ENCODE results near the gene ATE1.
A peak's percentile ranks its signal among the peaks of the same experiment; 100 is the strongest.

Gene ATE1

DNA sequence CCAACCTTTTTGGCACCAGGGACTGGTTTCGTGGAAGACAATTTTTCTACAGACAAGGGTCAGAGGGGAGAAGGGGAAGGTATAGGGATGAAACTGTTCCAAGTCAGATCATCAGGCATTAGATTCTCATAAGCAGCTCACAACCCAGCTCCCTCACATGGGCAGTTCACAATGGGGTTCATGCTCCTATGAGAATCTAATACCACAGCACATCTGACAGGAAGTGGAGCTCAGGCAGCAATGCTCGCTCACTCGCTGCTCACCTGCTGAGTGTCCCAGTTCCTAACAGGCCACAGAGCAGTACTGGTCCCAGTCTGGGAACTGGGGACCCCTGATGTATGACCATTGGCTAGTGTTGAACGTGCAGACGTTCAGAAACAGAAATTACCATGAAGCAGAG, 63.7 kb downstream of the ATE1 start:
- Mint-ChIP-seq H3K4me3 (no peak overlapping the region), H3K27me3 (no peaks in the 10 kb centered on the region), H3K27ac (no peak overlapping the region), H3K4me1 (no peaks in the 10 kb centered on the region), H3K9me3 (no peaks in the 10 kb centered on the region)
- ATAC-seq (no peak), DNase-seq (no peak)

DNA sequence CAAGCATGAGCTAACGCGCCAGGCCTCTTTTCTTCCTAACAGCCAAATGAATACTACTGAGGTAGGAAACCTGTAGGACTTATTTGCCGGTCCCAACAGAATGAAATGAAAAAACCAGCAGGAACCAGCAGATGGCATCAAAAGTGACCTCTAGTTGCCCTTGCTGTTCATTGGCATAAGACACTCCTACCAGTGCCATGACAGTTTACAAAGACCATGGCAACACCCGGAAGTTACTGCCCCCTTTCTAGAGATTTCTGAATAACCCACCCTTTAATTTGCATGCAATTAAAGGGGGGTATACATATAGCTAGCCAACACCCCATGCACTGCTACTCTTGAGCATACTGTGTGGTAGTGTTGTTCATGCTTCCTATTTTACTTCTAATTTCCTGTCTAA, 65.2 kb downstream of the ATE1 start:
- ATAC-seq (no peak), DNase-seq (no peak)
- no peaks in the 10 kb centered on the region for H3K27me3 Mint-ChIP-seq
- no peaks in the 10 kb centered on the region for H3K4me1 Mint-ChIP-seq
- H3K9me3 Mint-ChIP-seq: no peaks in the 10 kb centered on the region
- H3K4me3 Mint-ChIP-seq: no peak overlapping the region
- no peak overlapping the region for H3K27ac Mint-ChIP-seq

DNA sequence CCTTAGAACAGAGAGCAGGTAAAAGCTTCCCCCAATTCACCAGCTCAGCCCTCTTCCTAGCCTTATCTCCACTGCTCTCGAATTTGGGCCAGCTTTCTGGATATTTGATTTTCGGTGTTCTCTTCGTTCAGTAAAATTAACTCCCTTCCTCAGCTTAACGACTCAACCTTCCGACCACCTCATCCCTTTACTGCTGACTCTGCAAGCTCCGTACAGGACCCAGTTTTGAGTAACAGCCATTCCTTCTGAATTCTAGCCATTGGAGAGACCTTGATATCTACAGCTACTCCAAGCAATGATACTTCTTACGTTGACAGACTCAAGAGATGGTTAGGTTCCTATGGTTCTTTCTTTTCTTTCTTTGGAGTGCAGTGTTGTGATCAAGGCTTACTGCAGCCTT, 65.8 kb downstream of the ATE1 start:
- no peaks in the 10 kb centered on the region for H3K27me3 Mint-ChIP-seq
- H3K9me3 Mint-ChIP-seq: no peaks in the 10 kb centered on the region
- DNase-seq: no peak
- H3K4me1 Mint-ChIP-seq: no peaks in the 10 kb centered on the region
- no peak overlapping the region for H3K4me3 Mint-ChIP-seq
- no peak for ATAC-seq
- H3K27ac Mint-ChIP-seq: no peak overlapping the region

DNA sequence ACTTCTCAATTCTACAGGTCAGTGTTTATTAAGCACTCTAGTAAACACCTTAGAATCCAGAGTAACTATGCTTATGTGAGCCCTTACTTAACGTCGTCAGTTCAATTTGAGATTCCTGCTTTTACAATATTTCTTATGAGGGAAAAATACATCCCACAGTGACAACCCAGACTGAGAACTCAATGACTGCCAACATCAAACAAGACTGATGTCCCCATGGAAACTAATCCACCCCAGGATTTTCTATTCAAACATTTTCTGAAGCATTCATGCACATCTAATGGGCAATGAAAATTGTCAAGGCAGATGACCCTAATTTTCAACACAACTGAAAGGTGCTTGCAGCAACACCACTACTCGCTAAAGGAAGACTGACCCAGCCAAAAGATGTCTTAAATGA, 67.0 kb downstream of the ATE1 start:
- Mint-ChIP-seq H3K9me3 (no peaks in the 10 kb centered on the region), H3K27me3 (no peaks in the 10 kb centered on the region), H3K4me1 (no peaks in the 10 kb centered on the region), H3K4me3 (no peak overlapping the region), H3K27ac (no peak overlapping the region)
- ATAC-seq (no peak), DNase-seq (no peak)

DNA sequence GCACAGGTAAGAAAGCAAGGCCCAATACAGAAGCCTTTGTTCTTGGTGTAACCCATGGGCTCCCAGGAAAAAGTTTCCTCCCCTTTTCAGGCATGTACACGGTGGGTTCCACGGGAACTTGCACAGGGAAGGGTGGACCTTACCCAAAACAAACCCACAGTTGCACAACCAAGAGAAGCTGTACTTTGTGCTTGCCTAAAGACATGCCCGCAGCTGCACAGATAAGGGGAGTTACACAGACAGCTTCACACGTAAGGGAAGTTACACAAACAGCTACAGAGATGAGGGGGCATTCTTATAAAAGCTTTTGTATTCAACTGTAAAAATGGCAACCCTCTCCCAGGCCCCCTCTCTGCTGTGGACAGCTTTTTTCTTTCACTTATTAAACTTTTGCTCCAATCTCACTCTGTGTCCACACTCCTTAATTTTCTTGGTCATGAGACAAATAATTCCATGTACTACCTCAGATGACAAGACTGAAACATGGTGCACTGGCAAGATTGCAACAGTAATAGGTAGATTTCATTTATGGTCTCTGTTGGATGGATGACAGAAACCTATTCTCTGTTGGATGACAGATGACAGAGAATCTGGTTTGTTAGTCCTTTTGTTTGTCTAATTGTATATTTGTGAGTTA, 72.9 kb downstream of the ATE1 start:
- Mint-ChIP-seq H3K27me3 (no peaks in the 10 kb centered on the region), H3K4me1 (no peaks in the 10 kb centered on the region), H3K27ac (no peak overlapping the region), H3K9me3 (peaks cover 0 to 7% of the 10 kb centered on the region in 2 donors), H3K4me3 (no peak overlapping the region)
- ATAC-seq (no peak), DNase-seq (no peak)

DNA sequence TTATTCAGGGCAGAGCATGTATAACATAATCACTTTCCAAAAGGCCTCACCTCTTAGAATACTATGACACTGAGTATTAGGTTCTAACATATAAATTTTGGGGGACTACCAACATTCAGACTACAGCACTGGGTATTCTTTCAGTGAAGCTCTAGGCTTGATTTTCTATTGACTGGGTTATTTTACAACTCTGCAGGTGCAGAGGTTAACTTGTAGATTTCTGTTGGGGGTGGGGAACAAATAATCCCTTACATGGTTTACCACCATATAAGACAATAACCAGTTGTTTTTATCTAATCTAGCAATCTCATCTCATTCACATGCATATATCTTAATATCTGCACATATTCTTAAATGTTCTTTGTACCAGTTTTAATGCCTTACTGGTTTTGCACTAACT, 73.9 kb downstream of the ATE1 start:
- Mint-ChIP-seq H3K4me3 (no peak overlapping the region), H3K27me3 (no peaks in the 10 kb centered on the region), H3K4me1 (no peaks in the 10 kb centered on the region), H3K9me3 (peaks cover 0 to 7% of the 10 kb centered on the region in 2 donors), H3K27ac (no peak overlapping the region)
- no peak for DNase-seq
- ATAC-seq: no peak

DNA sequence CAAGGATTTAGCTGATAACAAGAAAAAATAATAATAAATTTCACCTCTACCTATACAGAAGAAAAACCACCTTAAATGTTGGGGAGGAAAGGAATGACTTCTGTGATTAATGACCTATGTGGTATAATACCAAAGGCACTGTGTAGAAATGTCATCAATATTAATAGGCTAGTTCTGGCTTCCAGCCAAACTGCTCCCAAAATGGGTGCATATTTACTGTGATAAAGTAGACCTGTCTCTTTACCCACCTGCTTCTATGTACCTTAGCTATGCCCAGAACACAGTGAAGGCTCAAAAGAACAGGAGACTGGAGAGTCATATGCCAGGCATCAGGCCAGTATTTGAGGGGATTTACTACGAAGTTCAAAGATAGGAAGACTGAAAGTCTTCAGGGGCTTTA, 76.0 kb downstream of the ATE1 start:
- H3K4me1 Mint-ChIP-seq: no peaks in the 10 kb centered on the region
- no peaks in the 10 kb centered on the region for H3K27me3 Mint-ChIP-seq
- DNase-seq (no peak), ATAC-seq (no peak)
- no peak overlapping the region for H3K4me3 Mint-ChIP-seq
- H3K27ac Mint-ChIP-seq: no peak overlapping the region
- peaks cover 0 to 7% of the 10 kb centered on the region in 2 donors for H3K9me3 Mint-ChIP-seq

DNA sequence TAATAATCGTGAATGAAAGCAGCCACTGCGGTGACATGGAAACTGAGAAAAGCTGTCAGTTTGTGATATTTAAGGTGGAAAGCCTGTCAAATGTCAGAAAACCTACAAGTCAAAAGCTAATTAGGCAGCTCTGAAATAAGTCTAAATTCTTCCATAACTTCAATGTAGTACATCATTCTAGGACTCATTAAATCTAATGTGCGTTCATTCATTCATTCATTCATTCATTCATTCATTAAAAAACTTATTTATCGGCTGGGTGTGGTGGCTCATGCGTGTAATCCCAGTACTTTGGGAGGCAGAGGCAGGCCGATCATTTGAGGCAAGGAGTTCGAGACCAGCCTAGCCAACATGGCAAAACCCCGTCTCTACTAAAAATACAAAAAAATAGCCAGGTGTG, 79.7 kb downstream of the ATE1 start:
- H3K4me1 Mint-ChIP-seq: peaks cover 13% of the 10 kb centered on the region
- H3K27me3 Mint-ChIP-seq: no peaks in the 10 kb centered on the region
- no peak for DNase-seq
- H3K9me3 Mint-ChIP-seq: peaks cover 10 to 12% of the 10 kb centered on the region in 2 donors
- no peak overlapping the region for H3K4me3 Mint-ChIP-seq
- H3K27ac Mint-ChIP-seq: no peak overlapping the region
- ATAC-seq: no peak

DNA sequence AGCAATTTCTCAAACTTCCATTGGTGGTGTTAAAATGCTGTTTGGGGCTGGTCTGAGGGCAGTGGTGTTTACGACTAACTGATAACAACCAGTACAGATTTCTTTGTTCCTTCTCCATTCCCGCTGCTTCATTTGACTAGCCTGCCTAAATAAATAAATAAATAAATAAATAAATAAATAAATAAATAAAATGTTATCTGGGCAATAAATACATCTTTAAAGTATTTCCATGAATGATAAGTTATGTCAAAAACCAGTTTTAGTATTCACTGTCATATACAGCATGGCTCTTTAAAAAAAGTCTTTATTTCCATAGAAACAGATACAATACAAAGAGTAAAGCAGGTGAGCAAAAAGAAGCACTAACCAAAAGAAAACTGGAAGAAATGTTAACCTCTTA, 81.3 kb downstream of the ATE1 start:
- H3K9me3 Mint-ChIP-seq: peaks cover 10 to 12% of the 10 kb centered on the region in 2 donors
- ATAC-seq: no peak
- no peak overlapping the region for H3K27ac Mint-ChIP-seq
- H3K27me3 Mint-ChIP-seq: no peaks in the 10 kb centered on the region
- DNase-seq: no peak
- H3K4me1 Mint-ChIP-seq: peaks cover 18% of the 10 kb centered on the region
- H3K4me3 Mint-ChIP-seq: no peak overlapping the region

DNA sequence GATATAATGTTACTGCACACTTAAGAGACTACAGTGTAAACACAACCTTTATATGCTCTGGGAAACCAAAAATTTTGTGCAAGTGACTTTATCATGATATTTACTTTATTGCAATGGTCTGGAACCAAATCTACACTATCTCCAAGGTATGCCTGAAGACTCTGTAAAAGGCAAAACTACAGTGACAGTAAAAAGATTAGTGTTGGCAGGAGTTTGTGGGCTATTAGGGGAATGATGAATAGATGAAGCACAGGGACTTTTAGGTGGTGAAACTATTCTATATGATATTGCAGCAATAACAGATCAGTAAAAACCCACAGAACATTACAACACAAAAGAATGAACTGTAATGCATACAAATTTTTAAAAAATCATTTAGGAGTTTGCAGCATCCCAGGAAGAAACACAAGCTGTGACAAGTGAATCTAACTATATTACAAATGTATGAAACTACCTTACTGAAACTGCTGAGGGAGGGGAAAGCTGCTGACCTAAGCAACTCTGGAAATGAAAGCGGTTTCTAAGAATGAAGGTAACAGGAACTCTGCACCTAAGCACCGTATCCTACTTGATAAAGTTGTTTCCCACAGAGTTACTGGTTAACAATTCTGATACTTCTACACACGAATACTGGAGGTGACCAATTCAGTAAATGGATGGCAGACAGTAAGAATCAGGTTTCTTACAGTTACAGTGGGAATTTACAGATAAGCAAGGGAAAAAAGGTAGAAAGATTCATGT, 82.6 kb downstream of the ATE1 start:
- no peak for DNase-seq
- Mint-ChIP-seq H3K4me1 (peaks cover 18% of the 10 kb centered on the region), H3K9me3 (peaks cover 10 to 12% of the 10 kb centered on the region in 2 donors), H3K27me3 (no peaks in the 10 kb centered on the region), H3K4me3 (no peak overlapping the region), H3K27ac (no peak overlapping the region)
- peak; percentile 89 for ATAC-seq

DNA sequence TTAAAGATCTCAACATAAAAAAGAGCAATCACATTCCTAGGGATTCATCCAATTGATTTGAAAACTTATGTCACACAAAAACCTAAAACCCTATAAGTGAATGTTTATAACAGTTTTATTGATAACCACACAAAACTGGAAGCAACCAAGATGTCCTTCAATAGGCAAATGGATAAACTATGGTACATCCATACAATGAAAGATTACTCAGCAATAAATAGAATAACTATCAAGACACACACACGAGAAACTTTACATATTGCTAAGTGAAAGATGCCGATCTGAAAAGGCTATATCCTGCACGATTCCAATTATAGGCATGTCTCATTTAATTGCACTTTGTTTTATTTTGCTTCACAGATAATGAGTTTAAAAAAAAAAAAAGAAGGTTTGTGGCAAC, 83.3 kb downstream of the ATE1 start:
- Mint-ChIP-seq H3K4me1 (peaks cover 18% of the 10 kb centered on the region), H3K9me3 (peaks cover 10 to 12% of the 10 kb centered on the region in 2 donors), H3K4me3 (no peak overlapping the region), H3K27me3 (no peaks in the 10 kb centered on the region), H3K27ac (no peak overlapping the region)
- no peak for DNase-seq
- no peak for ATAC-seq

DNA sequence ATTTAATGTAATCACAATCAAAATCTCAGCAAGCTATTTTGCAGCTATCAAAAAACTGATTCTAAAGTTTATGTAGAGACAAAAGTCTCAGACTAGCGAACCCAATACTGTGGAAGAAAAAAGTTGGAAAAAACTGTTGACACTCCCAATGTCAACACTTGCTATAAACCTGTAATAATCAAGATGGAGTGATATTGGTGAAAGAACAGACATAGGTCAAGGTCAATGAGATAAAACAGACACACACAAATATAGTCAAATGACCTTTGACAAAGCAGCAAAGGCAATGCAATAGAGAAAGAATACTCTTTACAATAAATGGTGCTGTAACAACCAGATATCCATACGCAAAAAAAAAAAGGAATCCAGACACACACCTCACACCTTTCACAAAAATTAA, 84.5 kb downstream of the ATE1 start:
- Mint-ChIP-seq H3K27me3 (no peaks in the 10 kb centered on the region), H3K9me3 (peaks cover 10 to 12% of the 10 kb centered on the region in 2 donors), H3K4me3 (no peak overlapping the region), H3K4me1 (peaks cover 18% of the 10 kb centered on the region), H3K27ac (no peak overlapping the region)
- no peak for ATAC-seq
- DNase-seq: no peak

DNA sequence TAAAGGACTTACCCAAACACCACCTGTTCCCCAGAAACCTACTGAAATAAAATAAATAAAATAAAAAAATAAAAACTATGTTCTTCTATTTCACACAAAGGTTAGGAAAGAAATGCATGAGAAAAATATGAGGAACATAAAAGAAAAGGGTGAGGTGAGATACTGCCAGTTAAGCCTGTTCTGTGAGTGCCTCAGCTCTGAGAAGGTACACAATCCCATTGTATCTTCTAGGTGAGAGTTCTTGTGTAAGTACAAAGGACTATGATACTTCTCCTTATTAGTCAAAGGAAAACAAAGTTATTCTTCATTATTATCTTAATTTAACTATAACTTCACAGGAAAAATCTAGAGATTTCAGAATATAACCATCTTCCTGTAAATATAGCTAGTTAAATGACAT, 86.0 kb downstream of the ATE1 start:
- Mint-ChIP-seq H3K27me3 (no peaks in the 10 kb centered on the region), H3K4me1 (peaks cover 18% of the 10 kb centered on the region), H3K4me3 (no peak overlapping the region), H3K9me3 (peaks cover 10 to 12% of the 10 kb centered on the region in 2 donors), H3K27ac (no peak overlapping the region)
- DNase-seq (no peak), ATAC-seq (no peak)

DNA sequence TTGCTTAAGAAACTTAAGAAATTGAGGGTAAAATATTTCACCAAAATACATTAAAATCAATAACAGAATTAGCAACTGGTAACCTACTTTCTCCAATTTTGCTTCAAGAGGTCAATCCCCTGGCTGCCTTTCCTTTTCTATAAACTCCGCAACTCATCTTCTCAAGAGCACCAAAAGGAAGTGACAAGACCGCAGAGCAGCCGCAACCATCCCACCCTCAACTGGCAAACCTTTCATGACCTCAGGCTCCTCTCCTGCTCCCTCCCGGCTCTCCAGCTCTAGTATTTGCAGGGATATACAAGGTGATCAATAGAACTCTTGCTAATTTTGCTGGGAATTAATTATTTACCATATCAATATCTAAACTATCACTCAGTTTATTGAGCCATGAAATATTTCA, 88.9 kb downstream of the ATE1 start:
- no peak overlapping the region for H3K27ac Mint-ChIP-seq
- H3K27me3 Mint-ChIP-seq: no peaks in the 10 kb centered on the region
- no peak for DNase-seq
- H3K9me3 Mint-ChIP-seq: no peaks in the 10 kb centered on the region
- peaks cover 6% of the 10 kb centered on the region for H3K4me1 Mint-ChIP-seq
- no peak overlapping the region for H3K4me3 Mint-ChIP-seq
- no peak for ATAC-seq

DNA sequence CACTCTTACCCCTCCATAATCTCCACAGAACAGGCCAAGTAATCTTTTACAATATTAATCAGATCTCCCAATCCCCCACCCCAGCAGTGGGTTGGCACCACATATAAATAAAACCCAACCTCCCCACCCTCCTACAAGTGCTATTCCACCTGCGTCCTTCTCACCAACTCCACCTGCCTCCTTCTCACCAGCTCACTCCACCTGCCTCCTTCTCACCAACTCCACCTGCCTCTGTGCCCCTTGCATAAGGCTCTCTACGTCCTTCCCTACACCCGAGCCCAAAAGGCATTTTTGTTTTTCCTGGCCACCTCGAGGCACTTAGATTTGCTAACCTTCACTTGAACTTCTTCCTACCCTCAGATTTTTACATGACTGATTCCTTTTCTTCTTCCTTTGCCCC, 89.7 kb downstream of the ATE1 start:
- peaks cover 6% of the 10 kb centered on the region for H3K4me1 Mint-ChIP-seq
- no peaks in the 10 kb centered on the region for H3K27me3 Mint-ChIP-seq
- no peak overlapping the region for H3K27ac Mint-ChIP-seq
- DNase-seq (no peak), ATAC-seq (no peak)
- no peaks in the 10 kb centered on the region for H3K9me3 Mint-ChIP-seq
- H3K4me3 Mint-ChIP-seq: no peak overlapping the region

DNA sequence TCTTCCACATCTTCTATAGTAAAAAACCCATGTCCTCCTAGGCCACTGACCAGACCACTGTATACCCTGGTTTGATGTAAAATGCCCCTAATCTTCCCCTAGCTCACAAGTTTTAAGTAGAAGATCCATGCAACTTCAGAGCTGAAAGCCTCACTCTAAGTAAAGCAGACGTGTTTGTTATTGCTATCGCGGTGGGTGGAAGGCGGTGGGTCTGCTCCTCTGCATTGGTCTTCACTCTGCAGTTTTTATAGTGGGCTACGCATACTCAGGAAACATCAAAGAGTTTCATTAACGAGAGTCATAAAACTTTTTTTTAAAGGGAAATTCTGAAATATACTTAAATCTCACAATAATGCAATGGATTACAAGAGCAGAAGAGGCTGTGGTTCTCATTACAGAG, 91.7 kb downstream of the ATE1 start:
- H3K27me3 Mint-ChIP-seq: no peaks in the 10 kb centered on the region
- DNase-seq (no peak), ATAC-seq (no peak)
- no peak overlapping the region for H3K4me3 Mint-ChIP-seq
- no peak overlapping the region for H3K27ac Mint-ChIP-seq
- no peaks in the 10 kb centered on the region for H3K9me3 Mint-ChIP-seq
- no peaks in the 10 kb centered on the region for H3K4me1 Mint-ChIP-seq

DNA sequence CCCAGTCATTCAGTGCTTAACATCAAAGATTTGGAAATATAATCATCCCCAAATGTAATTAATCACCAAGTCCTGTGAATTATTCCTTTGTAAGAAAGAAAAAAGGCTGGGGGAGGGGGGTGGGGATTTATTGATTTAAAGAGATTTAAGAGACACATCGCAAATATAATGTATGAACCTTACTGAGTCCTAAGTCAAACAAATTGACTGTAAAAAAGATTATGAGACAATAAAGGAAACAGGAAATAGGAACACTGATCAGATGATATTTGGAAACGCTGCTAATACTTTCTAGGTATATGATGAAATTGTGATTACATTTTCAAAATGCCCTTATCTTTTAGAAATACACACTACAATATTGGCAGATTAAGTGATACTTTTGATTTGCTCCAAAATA, 92.5 kb downstream of the ATE1 start:
- Mint-ChIP-seq H3K4me3 (no peak overlapping the region), H3K27ac (no peak overlapping the region), H3K27me3 (no peaks in the 10 kb centered on the region), H3K4me1 (no peaks in the 10 kb centered on the region), H3K9me3 (no peaks in the 10 kb centered on the region)
- ATAC-seq (no peak), DNase-seq (no peak)
